ENCODE measurements around the gene AUTS2.
A peak's percentile ranks its signal among the peaks of the same experiment; 100 is the strongest.

AUTS2 gene

DNA sequence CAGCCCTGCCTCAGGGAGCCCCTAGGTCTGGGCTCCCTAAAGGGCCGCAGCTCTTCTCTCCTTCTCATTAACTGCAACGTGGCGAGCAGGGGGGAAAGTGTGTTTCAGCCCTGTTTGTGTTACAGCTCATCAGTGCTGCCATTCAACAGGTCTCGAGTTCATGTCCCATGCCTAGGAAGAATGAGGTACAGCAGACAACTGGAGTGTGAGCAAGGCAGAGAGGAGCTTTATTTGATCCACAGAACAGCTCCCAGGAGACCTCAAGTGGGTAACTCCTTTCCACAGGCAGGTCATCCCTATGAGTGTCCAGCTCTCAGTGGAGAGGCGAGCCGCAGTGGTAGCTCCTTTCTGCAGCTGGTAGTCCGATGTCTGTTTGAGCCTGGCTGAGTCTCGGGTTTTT is 313.1 kb downstream of the AUTS2 start:
- H3K4me3 ChIP-seq (ENCODE audit: low read depth in 1 of 2, low read length in 2 of 2) = no peak overlapping the region

DNA sequence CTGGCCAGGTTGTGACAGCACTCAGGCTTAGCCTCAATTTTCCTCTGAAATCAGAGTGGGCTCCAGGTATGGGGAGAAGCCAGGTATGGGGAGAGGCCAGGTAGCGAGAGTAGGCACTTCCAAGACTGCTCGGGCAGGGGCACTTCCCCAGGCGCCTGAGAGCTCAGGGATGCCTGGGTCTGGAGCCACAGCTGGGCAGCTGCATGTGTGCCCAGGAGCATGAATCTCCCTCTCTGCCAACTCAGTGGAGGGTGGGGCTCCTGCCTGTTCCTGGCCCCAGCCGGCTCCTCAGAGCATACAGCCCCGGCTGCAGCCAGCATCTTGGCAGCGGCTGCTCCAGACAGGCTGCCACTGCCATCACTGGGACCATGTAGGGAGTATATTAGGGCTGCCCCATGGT is 313.9 kb downstream of the AUTS2 start:
- H3K9me3 ChIP-seq (ENCODE audit: control insufficient read depth in 1 of 2, low read length in 2 of 2) = peaks cover 4 to 8% of the 10 kb centered on the region in 2 donors
- no peak overlapping the region for H3K4me3 ChIP-seq (ENCODE audit: low read depth in 1 of 2, low read length in 2 of 2)
- no peak overlapping the region for H3K9ac ChIP-seq (ENCODE audit: low read depth in 1 of 2, low read length in 2 of 2)
- no peaks in the 10 kb centered on the region for H3K36me3 ChIP-seq (ENCODE audit: control insufficient read depth in 1 of 2, insufficient read depth in 2 of 2, low read length in 2 of 2)
- H3K4me1 ChIP-seq (ENCODE audit: control insufficient read depth in 1 of 2, insufficient read depth in 2 of 2, low read length in 2 of 2) = peaks cover 20 to 22% of the 10 kb centered on the region in 2 donors
- no peak overlapping the region for H3K27ac ChIP-seq (ENCODE audit: low read depth, low read length)
- no peaks in the 10 kb centered on the region for H3K27me3 ChIP-seq (ENCODE audit: control insufficient read depth in 1 of 2, insufficient read depth in 2 of 2, low read length in 2 of 2)

More for the DNA sequence above, 313.1 kb downstream of the AUTS2 start:
- Histone ChIP-seq H3K9me3 (ENCODE audit: control insufficient read depth in 1 of 2, low read length in 2 of 2) (peaks cover 4 to 8% of the 10 kb centered on the region in 2 donors), H3K27ac (ENCODE audit: low read depth, low read length) (no peak overlapping the region), H3K4me1 (ENCODE audit: control insufficient read depth in 1 of 2, insufficient read depth in 2 of 2, low read length in 2 of 2) (peaks cover 20 to 22% of the 10 kb centered on the region in 2 donors), H3K9ac (ENCODE audit: low read depth in 1 of 2, low read length in 2 of 2) (no peak overlapping the region), H3K27me3 (ENCODE audit: control insufficient read depth in 1 of 2, insufficient read depth in 2 of 2, low read length in 2 of 2) (no peaks in the 10 kb centered on the region), H3K36me3 (ENCODE audit: control insufficient read depth in 1 of 2, insufficient read depth in 2 of 2, low read length in 2 of 2) (no peaks in the 10 kb centered on the region)

DNA sequence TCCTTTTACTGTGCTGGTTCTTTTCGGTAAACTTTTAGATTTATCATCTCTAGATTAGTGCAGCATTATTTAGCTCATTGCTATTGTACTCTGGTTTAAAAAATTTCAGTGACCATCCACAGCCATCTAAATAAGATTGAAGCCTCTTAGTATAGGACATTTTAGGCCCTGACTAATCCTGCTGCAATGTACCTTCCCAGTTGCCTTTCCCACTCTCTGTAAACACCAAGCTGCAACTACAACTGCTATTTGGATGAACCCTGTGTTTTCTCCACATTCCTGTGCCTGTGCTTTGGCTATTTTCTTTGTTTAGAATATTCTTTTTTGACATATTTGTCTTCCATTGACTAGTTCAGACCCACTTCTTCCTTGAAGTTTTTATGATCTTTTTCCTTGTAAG is 314.6 kb downstream of the AUTS2 start:
- Histone ChIP-seq H3K36me3 (ENCODE audit: control insufficient read depth in 1 of 2, insufficient read depth in 2 of 2, low read length in 2 of 2) (no peaks in the 10 kb centered on the region), H3K27ac (ENCODE audit: low read depth, low read length) (no peak overlapping the region), H3K9ac (ENCODE audit: low read depth in 1 of 2, low read length in 2 of 2) (no peak overlapping the region), H3K27me3 (ENCODE audit: control insufficient read depth in 1 of 2, insufficient read depth in 2 of 2, low read length in 2 of 2) (no peaks in the 10 kb centered on the region), H3K4me1 (ENCODE audit: control insufficient read depth in 1 of 2, insufficient read depth in 2 of 2, low read length in 2 of 2) (peaks cover 20 to 22% of the 10 kb centered on the region in 2 donors), H3K9me3 (ENCODE audit: control insufficient read depth in 1 of 2, low read length in 2 of 2) (peaks cover 4 to 8% of the 10 kb centered on the region in 2 donors), H3K4me3 (ENCODE audit: low read depth in 1 of 2, low read length in 2 of 2) (no peak overlapping the region)

DNA sequence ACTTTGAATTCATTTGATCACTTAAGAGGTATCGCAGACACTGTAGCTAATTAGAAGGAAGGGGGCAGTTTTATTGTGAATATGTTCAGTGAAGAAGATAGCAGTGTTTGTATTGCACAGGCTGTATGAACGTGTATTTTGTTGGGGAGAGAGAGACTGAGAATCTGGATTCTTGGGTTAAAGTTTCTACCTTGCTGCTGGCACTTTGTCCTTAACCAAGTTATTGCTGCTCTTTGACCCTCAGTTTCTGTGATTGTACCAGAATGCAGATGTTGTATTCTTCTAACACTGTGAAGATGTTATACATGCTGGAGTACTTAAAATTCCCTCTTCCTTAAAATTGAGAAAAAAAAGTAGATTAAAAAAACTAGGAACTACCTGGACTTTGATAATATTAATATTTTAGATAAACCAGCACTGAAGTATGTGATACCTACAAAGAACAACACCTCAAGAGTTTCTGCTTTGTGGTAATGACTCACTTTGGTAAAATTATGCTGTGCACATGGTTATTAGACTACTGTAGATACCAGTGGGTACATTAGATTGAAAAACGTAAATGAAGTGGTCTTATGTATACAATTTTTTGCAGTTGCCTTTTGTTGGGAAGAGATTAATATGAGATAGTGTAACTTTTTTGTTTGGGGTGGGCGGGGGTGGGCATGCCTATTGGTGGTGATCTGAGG is 321.3 kb downstream of the AUTS2 start:
- Histone ChIP-seq H3K4me1 (ENCODE audit: control insufficient read depth in 1 of 2, insufficient read depth in 2 of 2, low read length in 2 of 2) (peaks cover 13 to 14% of the 10 kb centered on the region in 2 donors), H3K27me3 (ENCODE audit: control insufficient read depth in 1 of 2, insufficient read depth in 2 of 2, low read length in 2 of 2) (no peaks in the 10 kb centered on the region), H3K9me3 (ENCODE audit: control insufficient read depth in 1 of 2, low read length in 2 of 2) (no peaks in the 10 kb centered on the region), H3K27ac (ENCODE audit: low read depth, low read length) (no peak overlapping the region), H3K4me3 (ENCODE audit: low read depth in 1 of 2, low read length in 2 of 2) (peak overlapping the region in 1 of 2 donors; percentile 3), H3K36me3 (ENCODE audit: control insufficient read depth in 1 of 2, insufficient read depth in 2 of 2, low read length in 2 of 2) (no peaks in the 10 kb centered on the region), H3K9ac (ENCODE audit: low read depth in 1 of 2, low read length in 2 of 2) (no peak overlapping the region)

DNA sequence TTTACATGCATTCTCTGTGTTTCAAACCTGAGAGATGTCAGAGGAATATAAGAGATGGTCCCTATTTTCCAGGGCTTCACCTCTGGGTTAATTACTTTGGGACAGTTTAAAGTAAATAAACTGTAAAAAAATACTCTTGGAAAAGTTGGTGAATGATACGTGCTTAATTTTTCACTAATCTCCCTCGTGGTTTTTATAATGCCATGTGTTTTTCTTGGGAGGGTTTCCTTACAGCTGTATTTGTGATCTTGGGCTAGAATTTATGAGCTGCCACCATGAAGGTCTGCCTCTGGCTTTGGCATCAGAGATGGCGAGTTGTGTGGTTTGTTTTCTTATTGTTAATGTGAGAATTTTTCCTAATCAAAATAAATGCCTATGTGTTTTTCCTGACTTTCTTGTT is 322.5 kb downstream of the AUTS2 start:
- H3K4me3 ChIP-seq (ENCODE audit: low read depth in 1 of 2, low read length in 2 of 2) = no peak overlapping the region
- no peaks in the 10 kb centered on the region for H3K9me3 ChIP-seq (ENCODE audit: control insufficient read depth in 1 of 2, low read length in 2 of 2)
- peaks cover 13 to 14% of the 10 kb centered on the region in 2 donors for H3K4me1 ChIP-seq (ENCODE audit: control insufficient read depth in 1 of 2, insufficient read depth in 2 of 2, low read length in 2 of 2)
- no peaks in the 10 kb centered on the region for H3K36me3 ChIP-seq (ENCODE audit: control insufficient read depth in 1 of 2, insufficient read depth in 2 of 2, low read length in 2 of 2)
- H3K27ac ChIP-seq (ENCODE audit: low read depth, low read length) = no peak overlapping the region
- H3K27me3 ChIP-seq (ENCODE audit: control insufficient read depth in 1 of 2, insufficient read depth in 2 of 2, low read length in 2 of 2) = no peaks in the 10 kb centered on the region
- no peak overlapping the region for H3K9ac ChIP-seq (ENCODE audit: low read depth in 1 of 2, low read length in 2 of 2)

DNA sequence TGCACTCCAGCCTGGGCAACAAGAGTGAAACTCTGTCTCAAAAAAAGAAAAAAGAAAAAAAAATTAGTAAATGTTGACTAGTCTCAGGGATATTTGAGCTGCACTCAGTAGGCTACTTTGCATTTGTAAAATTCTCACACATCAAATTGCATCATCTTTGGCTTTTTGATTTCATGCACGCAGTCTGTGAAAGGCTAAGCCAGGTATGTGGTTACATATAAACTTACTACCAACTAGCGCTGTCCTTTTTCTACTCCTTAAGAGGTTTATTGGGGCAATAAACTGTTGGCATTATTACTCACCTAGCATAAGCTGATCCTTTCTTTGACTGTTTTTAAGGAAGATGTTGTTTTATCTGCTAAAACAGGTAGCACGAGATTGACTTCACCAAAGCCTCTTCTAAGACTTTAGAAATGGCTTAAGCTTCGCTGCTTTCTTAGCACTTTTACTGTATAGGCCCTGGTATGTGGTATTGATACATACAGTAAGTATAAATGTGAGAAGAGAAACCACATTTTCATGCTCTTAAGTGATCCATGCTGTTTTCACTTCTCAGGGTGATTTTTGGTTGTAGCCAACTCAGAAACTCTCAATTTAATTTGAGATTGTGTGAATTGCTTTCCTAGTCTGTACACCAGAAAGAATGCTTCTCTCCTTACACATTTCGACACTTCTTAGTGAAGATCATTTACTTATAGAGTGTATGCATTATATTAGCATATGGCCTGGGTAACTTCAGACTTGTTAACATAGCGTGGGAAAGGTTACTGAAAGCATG is 323.9 kb downstream of the AUTS2 start:
- no peak overlapping the region for H3K9ac ChIP-seq (ENCODE audit: low read depth in 1 of 2, low read length in 2 of 2)
- no peaks in the 10 kb centered on the region for H3K27me3 ChIP-seq (ENCODE audit: control insufficient read depth in 1 of 2, insufficient read depth in 2 of 2, low read length in 2 of 2)

DNA sequence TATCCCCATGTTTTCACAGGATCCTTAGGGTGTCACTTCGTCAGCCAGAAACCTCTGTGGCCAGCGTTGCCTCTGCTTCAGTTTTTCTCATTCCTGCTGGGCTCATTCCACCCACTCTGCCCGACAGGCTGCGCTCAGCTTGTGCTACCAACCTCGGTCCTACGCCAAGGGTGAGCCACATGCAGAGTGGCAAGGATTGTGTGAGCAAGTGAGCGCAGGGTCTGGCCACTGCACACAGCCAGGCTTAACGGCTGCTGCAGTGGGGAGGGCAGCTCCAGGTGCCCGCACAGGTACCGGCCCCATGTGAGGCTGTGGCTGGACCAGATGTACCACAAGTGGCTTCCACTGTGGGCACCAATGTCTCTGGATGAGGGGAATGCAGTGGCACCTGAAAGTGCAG is 329.2 kb downstream of the AUTS2 start:
- peaks cover 1 to 3% of the 10 kb centered on the region in 2 donors for H3K4me1 ChIP-seq (ENCODE audit: control insufficient read depth in 1 of 2, insufficient read depth in 2 of 2, low read length in 2 of 2)
- H3K9me3 ChIP-seq (ENCODE audit: control insufficient read depth in 1 of 2, low read length in 2 of 2) = no peaks in the 10 kb centered on the region
- no peaks in the 10 kb centered on the region for H3K27me3 ChIP-seq (ENCODE audit: control insufficient read depth in 1 of 2, insufficient read depth in 2 of 2, low read length in 2 of 2)
- H3K27ac ChIP-seq (ENCODE audit: low read depth, low read length) = no peak overlapping the region
- no peaks in the 10 kb centered on the region for H3K36me3 ChIP-seq (ENCODE audit: control insufficient read depth in 1 of 2, insufficient read depth in 2 of 2, low read length in 2 of 2)
- no peak overlapping the region for H3K4me3 ChIP-seq (ENCODE audit: low read depth in 1 of 2, low read length in 2 of 2)
- no peak overlapping the region for H3K9ac ChIP-seq (ENCODE audit: low read depth in 1 of 2, low read length in 2 of 2)

More for the DNA sequence above, 323.9 kb downstream of the AUTS2 start:
- no peak overlapping the region for H3K4me3 ChIP-seq (ENCODE audit: low read depth in 1 of 2, low read length in 2 of 2)
- no peaks in the 10 kb centered on the region for H3K36me3 ChIP-seq (ENCODE audit: control insufficient read depth in 1 of 2, insufficient read depth in 2 of 2, low read length in 2 of 2)
- H3K4me1 ChIP-seq (ENCODE audit: control insufficient read depth in 1 of 2, insufficient read depth in 2 of 2, low read length in 2 of 2) = peaks cover 13 to 14% of the 10 kb centered on the region in 2 donors
- H3K27ac ChIP-seq (ENCODE audit: low read depth, low read length) = no peak overlapping the region
- no peaks in the 10 kb centered on the region for H3K9me3 ChIP-seq (ENCODE audit: control insufficient read depth in 1 of 2, low read length in 2 of 2)

DNA sequence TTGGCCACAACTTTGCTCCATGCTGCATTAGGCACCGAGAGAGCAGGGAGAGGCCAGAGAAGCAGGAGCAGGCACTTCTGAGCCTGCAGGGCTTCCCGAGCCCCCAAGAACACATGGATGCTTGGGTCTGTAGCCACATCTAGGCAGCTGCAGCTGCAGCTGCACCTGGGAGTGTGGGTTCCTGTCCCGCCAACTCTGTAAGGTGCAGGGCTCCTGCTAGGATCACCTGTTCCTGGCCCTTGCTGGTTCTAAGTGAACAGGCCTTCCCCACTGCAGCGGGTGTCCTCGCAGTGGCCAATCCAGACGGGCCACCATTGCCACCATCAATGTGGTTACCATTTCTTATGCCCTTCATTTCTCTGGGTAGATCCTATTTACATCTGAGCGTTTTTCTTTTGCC is 330.3 kb downstream of the AUTS2 start:
- Histone ChIP-seq H3K36me3 (ENCODE audit: control insufficient read depth in 1 of 2, insufficient read depth in 2 of 2, low read length in 2 of 2) (no peaks in the 10 kb centered on the region), H3K27ac (ENCODE audit: low read depth, low read length) (no peak overlapping the region), H3K9ac (ENCODE audit: low read depth in 1 of 2, low read length in 2 of 2) (no peak overlapping the region), H3K4me3 (ENCODE audit: low read depth in 1 of 2, low read length in 2 of 2) (no peak overlapping the region), H3K4me1 (ENCODE audit: control insufficient read depth in 1 of 2, insufficient read depth in 2 of 2, low read length in 2 of 2) (no peaks in the 10 kb centered on the region), H3K27me3 (ENCODE audit: control insufficient read depth in 1 of 2, insufficient read depth in 2 of 2, low read length in 2 of 2) (no peaks in the 10 kb centered on the region), H3K9me3 (ENCODE audit: control insufficient read depth in 1 of 2, low read length in 2 of 2) (no peaks in the 10 kb centered on the region)

DNA sequence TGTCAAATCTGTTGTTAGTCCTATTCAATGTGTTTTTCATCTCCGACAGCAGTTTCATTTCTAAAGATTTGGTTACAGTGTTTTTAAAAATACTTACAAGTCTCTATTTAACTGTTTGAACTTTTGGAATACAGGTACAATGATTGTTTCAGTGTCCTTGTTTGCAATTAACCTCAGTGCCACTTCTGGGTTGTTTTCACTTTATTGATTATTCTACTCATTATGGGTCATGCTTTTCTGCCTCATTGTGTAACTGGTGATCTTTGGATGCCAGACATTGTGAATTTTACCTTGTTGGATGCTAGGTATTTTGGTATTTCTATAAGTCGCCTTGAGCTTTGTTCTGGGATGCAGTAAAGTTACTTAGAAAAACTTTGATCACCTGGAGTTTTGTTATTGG is 331.3 kb downstream of the AUTS2 start:
- no peaks in the 10 kb centered on the region for H3K4me1 ChIP-seq (ENCODE audit: control insufficient read depth in 1 of 2, insufficient read depth in 2 of 2, low read length in 2 of 2)
- H3K9me3 ChIP-seq (ENCODE audit: control insufficient read depth in 1 of 2, low read length in 2 of 2) = no peaks in the 10 kb centered on the region
- H3K27ac ChIP-seq (ENCODE audit: low read depth, low read length) = no peak overlapping the region
- no peak overlapping the region for H3K4me3 ChIP-seq (ENCODE audit: low read depth in 1 of 2, low read length in 2 of 2)
- H3K36me3 ChIP-seq (ENCODE audit: control insufficient read depth in 1 of 2, insufficient read depth in 2 of 2, low read length in 2 of 2) = no peaks in the 10 kb centered on the region
- H3K27me3 ChIP-seq (ENCODE audit: control insufficient read depth in 1 of 2, insufficient read depth in 2 of 2, low read length in 2 of 2) = no peaks in the 10 kb centered on the region
- no peak overlapping the region for H3K9ac ChIP-seq (ENCODE audit: low read depth in 1 of 2, low read length in 2 of 2)

DNA sequence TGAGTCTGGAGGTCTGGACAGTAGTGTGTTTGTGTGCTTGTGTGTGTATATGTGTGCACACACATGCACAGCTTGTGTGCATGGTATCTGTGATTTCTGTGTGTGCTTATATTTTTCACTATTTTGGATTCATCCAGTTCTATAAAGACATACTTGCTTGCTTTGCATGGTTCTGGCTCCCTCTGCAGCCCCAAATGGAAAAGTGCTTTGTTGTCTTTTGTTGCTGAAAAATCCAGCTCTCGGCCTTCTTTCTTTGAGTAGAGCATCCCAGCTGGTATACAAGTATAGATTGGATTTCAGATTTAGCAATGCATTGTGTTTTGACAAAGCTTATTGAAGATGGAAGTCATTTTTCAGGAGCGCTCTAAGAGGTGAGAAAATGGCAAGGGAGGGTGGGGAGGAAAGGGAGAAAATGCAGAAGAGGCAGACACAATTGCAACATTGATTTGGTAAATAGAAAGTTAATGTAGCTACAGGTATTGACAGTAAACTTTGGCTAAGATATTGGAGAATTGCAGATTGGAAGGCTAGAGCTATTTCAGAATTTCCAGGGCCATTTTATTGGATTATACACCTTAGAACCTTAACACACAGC is 333.9 kb downstream of the AUTS2 start:
- no peaks in the 10 kb centered on the region for H3K4me1 ChIP-seq (ENCODE audit: control insufficient read depth in 1 of 2, insufficient read depth in 2 of 2, low read length in 2 of 2)
- H3K27ac ChIP-seq (ENCODE audit: low read depth, low read length) = no peak overlapping the region
- no peak overlapping the region for H3K4me3 ChIP-seq (ENCODE audit: low read depth in 1 of 2, low read length in 2 of 2)
- H3K9ac ChIP-seq (ENCODE audit: low read depth in 1 of 2, low read length in 2 of 2) = no peak overlapping the region
- no peaks in the 10 kb centered on the region for H3K9me3 ChIP-seq (ENCODE audit: control insufficient read depth in 1 of 2, low read length in 2 of 2)
- H3K27me3 ChIP-seq (ENCODE audit: control insufficient read depth in 1 of 2, insufficient read depth in 2 of 2, low read length in 2 of 2) = no peaks in the 10 kb centered on the region
- no peaks in the 10 kb centered on the region for H3K36me3 ChIP-seq (ENCODE audit: control insufficient read depth in 1 of 2, insufficient read depth in 2 of 2, low read length in 2 of 2)
